ENCODE results near the gene AGT.

DNA sequence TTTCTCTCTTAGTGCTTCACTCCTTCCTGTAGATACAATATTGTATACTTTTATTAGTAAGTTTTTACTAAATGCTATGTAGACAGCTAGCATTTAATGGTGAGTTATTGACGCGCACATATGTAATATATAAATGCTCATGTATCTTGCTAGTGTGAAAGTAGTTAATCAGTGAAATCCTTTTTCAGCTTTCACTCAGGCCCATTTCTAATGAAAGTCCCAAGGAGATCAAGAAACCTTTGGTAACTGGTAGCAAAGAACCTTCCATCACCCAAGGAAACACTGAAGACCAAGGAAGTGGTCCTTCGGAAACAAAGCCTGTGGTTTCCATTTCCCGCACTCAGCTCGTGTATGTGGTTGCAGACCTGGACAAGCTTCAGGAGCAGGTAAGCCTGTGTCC, 27.2 kb downstream of the AGT start:
- TF ChIP-seq, protein P1, sequence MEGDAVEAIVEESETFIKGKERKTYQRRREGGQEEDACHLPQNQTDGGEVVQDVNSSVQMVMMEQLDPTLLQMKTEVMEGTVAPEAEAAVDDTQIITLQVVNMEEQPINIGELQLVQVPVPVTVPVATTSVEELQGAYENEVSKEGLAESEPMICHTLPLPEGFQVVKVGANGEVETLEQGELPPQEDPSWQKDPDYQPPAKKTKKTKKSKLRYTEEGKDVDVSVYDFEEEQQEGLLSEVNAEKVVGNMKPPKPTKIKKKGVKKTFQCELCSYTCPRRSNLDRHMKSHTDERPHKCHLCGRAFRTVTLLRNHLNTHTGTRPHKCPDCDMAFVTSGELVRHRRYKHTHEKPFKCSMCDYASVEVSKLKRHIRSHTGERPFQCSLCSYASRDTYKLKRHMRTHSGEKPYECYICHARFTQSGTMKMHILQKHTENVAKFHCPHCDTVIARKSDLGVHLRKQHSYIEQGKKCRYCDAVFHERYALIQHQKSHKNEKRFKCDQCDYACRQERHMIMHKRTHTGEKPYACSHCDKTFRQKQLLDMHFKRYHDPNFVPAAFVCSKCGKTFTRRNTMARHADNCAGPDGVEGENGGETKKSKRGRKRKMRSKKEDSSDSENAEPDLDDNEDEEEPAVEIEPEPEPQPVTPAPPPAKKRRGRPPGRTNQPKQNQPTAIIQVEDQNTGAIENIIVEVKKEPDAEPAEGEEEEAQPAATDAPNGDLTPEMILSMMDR (IDR thresholded peaks at IDR 0.05; ENCODE audit: insufficient read depth, low read length, poor library complexity, severe bottlenecking), result no peak
- TF ChIP-seq EZH2phosphoT487 (conservative IDR thresholded peaks at IDR 0.05; ENCODE audit: low read length), result no peak

All from SU-DHL-6 (cell line).